ENCODE results near the gene RPS24. TPM values are rescaled to one million over a fixed set of nuclear protein-coding genes. Genes with fewer than 3 reads are reported as not detected.
A peak's percentile ranks its signal among the peaks of the same experiment; 100 is the strongest.
"Not testable (repeated sequence)": the region's sequence is repeated elsewhere in the genome, so short reads cannot be mapped to it uniquely, and the experiment has no call there.

RPS24 gene
- total RNA-seq (2014; rRNA removed; shearing (Covaris generic)), result 2,010 and 2,229 TPM in 2 replicates

DNA sequence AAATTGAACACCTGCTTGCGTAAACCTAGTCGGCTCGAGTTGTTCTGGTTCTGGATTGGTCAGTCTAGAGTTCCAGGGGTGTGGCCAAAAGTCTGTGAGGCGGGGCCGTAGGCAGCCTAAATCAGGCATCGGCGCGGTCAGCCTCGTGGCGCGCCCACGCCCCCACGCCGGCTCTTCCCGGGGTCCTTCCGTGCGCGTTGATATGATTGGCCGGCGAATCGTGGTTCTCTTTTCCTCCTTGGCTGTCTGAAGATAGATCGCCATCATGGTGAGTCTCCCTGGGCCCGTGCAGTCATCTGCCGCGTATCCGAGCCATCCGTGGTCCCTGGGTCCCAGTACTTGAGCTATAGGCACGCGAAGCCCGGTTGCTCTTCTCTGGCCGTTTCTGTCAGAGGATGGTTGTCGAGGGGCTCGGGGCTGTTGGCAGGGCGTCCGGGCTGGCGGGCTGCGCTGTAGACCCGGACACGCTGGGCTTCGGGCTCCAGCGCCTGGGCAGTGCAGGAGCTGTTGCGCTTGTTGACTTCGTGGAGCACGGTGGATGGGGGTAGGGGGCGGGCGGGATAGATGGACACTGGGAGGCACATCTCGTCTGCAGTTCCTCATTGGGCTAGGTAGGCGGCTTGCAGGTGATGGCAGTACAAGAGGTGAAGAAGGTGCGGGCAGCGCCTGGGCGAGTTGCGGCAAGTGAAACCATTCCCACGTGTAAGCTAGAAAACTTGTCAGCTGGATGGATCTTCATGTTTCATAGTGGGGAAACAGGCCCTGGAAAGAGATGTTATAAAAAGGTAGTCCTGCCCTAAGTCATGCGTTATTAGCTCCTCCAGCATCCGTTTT, at the start of gene RPS24:
Gene RPS24 (plus strand): TSS at position 227 of the 834 bp plus-strand sequence. CDS start 39 bp downstream, at position 266.
- DNase-seq (ENCODE audit: low read depth), result peak; percentile 94

DNA sequence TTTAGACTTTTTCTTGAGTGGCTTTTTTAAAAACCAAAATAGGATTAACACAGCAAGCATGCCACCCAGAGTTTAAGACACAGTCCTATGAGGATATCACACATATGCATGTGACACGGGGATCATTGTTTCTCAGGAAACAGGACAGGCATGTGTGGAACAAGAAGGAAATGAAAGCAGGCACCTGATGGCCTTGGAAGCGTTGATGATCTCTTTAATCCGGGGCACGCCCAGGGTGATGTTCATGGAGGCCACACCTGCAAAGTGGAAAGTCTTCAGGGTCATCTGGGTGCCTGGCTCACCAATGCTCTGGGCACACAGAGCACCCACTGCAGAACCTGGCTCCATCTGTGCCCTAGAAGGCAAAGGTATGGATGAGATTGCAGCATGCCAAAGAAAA, 48.7 kb upstream of the RPS24 start:
- no peak for DNase-seq (ENCODE audit: low read depth)

DNA sequence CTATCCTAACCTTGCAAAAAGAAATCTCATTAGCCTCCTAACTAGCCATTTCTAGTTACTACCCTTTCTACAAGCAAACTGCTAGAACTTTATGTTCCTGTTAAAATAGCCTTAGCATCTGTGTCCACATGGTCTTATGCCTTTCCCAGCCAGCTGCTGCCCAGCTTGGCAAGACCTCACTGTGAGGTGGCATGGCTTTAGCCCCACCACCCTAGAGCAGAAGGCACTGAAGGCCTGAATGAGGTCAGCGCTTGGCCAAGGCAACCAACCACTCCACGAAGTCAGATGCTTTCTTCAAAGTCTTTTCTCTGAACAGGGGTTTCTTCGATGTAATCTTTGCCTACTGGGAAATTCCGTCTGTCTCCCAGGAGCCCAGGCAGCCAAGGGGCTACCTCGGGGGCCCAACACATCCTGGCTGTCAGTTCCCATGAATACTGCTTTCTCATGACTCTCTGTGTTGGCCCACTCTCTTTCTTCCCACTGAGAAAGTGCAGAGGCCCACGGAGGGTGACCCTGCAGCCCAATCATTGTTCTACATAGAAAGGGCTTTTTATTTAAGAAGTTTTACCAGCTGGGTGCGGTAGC, 45.9 kb upstream of the RPS24 start:
- no peak for DNase-seq (ENCODE audit: low read depth)

DNA sequence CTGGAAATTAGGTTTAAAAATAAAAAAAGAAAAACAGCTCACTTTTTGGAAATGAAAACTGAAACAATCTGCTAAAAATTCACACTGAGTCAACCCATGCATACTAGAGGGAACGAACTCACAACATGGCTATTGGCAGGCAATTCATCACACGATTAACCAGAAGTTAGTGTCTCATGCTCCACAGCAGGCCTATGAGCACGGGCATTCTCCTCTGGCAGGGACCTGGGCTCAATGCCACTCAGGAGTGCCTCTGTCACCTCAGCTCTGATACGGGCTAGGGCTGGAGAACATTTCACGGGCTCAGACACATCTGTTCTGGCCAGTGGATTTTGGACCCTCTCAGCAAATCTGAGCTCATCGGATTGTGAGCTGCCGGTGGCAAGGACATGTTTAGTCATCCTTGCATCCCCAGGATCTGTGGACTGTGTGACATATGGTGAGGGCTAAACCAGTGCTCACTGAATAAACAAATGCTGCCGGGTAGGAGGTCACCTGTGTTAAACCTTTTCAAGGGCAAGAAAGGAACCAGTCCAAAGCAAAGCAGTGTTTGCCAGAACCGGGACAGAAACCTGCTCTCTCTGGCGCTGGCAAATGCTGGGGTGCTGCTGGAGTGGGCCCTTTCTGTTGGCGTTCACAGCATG, 44.5 kb upstream of the RPS24 start:
- DNase-seq (ENCODE audit: low read depth), result no peak

DNA sequence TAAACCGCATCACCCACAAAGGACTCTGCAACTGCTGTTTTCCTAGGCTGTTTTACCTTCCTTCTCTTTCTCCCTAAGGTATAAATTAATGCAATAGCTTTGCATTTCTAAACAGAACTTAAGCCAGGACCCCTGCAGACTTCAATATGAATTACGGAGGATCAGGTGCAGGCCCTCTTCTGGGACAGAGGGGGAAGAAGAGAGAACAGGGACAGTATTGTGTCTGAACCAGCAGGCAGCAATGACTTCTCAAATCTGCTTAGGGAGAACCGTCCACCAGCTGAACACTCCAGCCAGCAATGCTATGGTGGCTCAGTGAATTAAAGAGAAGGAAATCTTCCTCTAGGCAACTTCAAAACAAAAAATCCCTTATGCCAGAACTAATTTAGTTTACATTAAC, 40.0 kb upstream of the RPS24 start:
- DNase-seq (ENCODE audit: low read depth), result no peak

DNA sequence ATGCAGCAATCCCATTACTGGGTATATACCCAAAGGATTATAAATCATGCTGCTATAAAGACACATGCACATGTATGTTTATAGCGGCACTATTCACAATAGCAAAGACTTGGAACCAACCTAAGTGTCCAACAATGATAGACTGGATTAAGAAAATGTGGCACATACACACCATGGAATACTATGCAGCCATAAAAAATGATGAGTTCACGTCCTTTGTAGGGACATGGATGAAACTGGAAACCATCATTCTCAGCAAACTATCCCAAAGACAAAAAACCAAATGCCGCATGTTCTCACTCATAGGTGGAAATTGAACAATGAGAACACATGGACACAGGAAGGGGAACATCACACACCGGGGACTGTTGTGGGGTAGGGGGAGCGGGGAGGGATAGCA, 34.9 kb upstream of the RPS24 start:
- DNase-seq (ENCODE audit: low read depth), result not testable (repeated sequence)

DNA sequence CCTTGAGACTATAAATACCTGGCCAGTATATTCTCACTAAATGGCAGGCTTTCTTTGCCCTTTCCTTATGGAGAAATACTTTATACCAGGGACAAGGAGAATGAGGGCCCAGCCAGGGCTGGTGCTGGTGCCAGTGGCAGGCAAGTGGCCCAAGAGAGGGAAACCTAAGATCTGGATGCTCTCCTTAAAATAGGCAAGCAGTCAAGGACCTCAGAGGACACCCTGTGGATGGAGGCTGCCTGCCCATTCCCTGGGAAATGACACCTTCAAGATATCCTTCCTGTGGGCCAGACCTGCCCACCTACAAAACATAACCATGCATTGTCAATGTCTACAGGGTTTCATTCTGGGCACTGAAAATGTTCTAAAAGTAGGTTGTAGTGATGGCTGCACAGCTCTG, 33.5 kb upstream of the RPS24 start:
- no peak for DNase-seq (ENCODE audit: low read depth)

DNA sequence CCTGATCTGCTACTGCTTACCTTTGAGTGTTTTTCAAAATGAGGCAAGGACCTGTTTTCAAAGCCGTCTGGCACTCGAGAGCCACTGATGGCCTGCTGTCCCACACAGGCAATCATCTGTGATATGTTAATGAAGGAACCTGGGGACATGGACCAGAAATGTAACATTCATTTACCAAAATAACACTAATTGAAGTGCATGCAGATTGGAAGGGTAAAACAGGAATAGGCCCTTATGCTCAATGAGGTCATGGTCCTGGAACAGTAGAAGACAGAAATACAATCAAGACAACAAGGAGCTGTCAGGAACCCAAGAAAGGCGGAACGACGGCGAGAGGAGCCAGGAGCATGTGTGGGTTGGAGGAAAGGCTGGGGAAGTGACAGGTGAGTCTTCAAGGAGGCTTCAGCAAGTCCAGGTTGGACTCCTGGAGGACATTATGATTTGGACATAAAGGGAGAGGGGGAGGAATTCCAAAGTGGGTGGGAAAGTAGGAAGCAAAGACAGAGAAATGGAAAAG, 32.6 kb upstream of the RPS24 start:
- no peak for DNase-seq (ENCODE audit: low read depth)

DNA sequence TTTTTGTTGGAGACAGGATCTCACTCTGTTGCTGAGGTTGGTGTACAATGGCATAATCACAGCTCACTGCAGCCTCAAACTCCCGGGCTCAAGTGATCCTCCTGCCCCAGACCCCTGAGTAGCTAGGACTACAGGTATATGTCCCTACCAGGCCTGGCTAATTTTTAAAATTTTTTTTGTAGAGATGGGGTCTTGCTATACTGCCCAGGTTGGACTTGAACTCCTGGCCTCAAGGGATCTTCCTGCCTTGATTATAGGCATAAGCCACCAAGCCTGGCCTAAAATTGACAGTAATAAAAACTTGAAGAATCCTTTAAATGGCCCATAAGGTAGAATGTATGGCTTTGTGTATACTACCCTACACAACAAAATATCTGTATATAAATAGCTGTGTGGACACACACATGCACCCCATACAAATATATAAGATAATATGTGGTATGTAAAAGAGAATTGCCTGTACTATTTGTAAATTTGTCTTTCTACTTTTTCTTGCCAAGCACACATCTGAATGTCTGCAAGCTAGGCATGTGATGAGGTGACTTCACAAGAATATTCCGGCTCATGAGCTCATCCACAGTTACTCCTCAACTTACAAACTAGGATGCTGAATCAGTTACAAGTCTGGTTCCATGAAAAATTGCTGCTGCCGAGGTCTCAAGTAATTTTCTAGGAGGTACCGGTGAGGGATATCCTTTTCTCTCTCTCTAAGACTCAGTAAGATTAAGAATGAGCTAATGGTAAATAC, 30.9 kb upstream of the RPS24 start:
- no peak for DNase-seq (ENCODE audit: low read depth)

DNA sequence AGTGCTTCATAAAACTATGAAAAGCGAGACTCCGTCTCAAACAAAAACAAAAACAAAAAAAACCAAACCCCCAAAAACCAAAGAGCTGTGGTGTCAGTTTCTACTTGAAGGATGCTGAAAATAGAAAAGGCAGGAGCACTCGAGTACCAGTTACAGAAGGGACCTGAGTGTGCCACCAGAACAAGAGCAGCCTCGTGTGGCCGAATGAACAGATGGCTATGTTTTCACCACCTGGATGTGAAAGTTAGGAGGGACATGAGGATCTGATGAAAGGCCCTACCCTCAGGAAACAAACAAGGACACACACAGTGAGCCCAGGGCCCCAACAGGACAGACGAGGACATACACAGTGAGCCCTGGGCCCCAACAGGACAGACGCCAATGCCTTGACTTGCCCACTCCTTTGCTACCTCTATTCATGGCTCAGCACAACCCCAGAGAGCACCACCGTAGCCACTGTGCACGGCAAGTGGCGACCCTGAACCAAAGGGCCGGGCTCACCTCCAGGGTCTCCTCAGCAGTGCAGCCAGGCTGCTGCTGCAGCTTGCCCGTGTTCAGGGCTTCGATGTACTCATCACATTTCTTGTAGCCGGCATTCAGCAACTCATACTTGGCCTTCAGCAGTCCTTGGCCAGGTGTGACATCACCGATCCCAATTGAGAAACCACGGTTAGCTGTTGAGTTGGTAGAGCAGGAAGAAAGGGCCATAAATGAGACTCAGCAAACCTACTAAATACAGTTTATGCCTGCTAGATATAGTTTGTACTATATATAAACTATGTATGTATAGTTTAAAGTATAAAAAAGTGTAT, 29.2 kb upstream of the RPS24 start:
- DNase-seq (ENCODE audit: low read depth), result no peak

DNA sequence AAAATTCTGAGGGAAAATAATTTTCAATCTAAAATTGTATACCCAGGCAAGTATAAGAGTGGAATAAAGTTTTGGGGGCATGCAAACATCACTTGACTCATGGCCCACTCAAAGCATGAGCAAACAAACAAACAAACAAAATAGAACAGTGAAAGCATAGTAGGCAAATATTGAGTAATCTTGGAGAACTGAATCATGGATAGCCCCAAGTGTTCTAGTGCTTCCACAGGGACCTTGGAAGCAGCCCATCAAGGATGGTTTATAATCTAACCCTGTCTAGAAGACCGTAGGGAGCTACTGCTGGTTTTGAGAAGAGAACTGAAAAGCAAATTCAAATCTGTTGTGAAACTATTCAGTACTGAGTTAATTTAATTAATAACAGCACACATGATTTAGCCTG, 26.5 kb upstream of the RPS24 start:
- no peak for DNase-seq (ENCODE audit: low read depth)

DNA sequence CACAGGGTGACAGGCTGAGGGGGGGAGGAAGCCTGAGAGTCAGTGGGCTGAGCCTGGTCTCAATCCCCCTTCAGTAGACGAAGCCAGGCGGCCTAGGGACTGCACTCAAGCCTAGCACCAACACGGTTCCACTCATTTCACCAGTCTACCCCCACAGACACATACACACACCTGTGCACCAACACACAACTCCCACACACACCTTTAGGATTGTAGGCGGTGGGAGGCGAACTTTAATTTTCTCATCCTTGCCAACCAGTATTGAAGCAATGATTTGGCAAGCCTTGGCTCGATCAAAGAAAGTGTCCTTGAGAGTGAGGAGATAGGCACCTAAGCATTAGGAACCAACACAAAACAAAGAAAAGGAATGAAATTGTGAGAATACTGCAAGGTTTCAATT, 24.0 kb upstream of the RPS24 start:
- no peak for DNase-seq (ENCODE audit: low read depth)

DNA sequence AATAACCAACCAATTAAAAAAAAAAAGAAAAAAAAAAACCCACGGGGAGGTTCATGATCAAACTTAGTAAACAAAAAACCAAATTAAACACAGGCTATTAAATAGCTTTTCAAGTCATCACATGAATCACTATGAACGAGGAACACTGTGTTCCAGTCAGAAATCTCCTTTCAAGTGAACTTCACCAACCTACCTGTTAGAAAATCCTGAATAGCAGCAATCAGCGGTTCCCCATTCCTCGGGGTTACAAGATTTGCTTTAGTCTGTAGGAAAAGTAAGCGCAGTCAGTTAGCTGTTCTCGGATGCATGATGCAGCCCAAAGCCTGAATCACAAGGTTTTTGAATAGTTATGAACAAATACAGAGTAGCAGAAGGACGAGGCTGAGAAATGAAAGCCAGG, 23.4 kb upstream of the RPS24 start:
- DNase-seq (ENCODE audit: low read depth), result no peak

DNA sequence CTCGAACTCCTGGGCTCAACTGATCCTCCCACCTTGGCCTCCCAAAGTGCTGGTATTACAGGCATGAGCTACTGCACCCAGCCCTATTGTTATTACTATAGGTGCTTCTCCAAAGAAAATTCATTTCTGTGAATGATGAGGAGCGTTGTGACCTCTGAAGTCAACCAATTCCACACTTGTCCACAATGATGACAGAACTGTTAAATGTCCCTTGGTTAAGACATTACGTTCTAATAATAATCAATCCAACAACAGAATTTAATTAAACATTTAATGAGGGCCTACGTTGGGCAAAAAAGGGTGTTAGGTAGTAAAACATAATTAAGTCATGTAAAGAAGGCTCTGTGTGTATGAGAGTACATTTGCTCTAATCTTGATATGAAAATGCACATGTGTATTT, 22.6 kb upstream of the RPS24 start:
- DNase-seq (ENCODE audit: low read depth), result no peak

DNA sequence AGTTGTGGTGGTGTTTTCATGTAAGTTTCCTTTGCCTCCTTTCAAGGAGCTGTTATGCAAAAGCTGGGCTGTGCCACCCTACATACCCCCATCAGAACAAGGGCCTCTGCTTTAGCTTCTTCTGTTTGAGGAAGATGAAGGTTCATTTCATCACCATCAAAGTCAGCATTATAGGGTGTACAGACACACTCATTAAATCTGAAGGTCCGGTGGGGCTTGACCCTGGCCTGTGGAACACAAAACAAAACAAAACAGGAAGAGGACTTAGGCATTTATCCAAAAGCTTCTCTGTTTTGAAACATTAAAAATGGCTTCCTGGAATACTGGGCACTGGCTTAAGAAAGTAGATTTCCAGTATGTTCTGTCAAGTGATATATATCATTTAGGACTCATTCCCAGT, 20.1 kb upstream of the RPS24 start:
- no peak for DNase-seq (ENCODE audit: low read depth)

DNA sequence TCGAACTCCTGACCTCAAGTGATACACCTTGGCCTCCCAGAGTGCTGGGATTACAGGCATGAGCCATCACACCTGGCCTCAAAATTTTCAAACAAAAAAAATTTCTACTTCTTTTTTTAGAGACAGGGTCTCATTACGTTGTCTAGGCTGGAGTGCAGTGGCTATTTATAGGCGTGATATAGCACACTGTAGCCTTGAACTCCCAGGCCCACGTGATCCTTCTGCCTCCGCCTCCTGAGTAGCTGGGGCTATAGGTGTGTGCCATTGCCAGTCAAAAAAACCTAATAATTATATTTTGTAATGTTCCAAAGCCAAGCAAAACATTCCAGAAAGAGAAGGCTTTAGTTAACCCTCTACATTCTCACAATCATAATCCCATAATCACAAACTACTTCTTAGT, 18.1 kb upstream of the RPS24 start:
- no peak for DNase-seq (ENCODE audit: low read depth)

DNA sequence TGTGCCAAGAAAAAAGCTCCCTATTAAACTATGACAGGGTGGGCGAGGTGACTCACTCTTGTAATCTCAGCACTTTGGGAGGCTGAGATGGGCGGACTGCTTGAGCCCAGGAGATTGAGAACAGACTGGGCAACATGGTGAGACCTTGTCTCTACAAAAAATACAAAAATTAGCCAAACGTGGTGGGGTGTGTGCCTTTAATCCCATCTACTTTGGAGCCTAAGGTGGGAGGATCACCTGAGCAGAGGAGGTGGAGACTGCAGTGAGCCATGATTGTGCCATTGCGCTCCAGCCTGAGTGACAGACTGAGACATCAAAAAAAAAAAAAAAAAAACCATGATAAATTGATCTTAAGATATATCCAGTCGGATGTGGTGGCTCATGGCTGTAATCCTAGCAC, 15.8 kb upstream of the RPS24 start:
- no peak for DNase-seq (ENCODE audit: low read depth)

DNA sequence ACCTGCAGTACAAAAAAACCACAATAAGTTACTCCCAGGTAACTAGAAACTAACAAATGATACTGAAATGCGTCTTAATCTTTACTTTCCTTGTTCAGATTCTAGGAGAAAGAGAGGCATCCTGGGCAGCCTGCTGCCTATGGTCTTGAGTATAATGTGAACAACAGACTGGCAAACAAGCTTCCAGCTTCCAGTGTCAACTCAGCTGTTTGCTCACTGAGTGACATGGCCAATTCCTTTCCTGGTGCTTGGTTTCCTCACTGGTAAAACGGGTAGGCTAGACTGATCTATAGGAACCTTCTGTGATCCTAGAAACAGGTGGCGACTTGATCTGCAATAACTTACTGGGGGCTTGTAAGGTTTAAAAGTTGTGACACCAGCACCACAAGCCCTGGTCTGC, 14.4 kb upstream of the RPS24 start:
- DNase-seq (ENCODE audit: low read depth), result no peak

DNA sequence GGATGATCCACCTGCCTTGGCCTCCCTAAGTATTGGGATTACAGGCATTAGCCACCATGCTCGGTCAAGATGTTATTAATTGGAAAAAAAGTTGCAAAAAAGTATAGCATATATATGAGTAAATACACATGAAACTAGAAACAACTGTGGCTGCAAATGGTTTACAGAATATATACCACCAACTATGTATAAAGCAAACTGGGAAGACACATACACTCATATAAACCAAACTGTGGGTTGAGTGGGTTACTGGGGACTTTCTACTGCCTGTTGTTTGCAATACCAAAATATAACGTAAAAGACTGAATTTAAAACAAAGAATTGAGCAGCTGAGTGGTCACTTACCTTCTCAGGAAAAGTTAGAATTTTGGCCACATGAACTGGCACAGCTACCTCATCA, 12.5 kb upstream of the RPS24 start:
- no peak for DNase-seq (ENCODE audit: low read depth)

DNA sequence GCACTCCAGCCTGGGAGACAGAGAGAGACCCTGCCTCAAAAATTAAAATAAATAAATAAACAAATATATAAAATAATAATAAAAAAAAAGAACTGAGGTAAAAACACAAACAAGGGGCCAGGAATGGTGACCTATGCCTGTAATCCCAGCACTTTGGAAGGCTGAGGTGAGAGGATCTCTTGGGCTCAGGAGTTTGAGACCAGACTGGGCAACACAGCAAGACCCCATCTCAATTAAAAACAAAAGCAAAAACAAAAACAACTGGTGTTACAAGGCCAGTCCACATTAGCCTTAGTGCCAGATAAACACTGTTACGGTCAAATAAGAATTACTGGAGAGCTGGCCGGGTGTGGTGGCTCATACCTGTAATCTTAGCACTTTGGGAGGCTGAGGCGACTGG, 9.9 kb upstream of the RPS24 start:
- DNase-seq (ENCODE audit: low read depth), result no peak

DNA sequence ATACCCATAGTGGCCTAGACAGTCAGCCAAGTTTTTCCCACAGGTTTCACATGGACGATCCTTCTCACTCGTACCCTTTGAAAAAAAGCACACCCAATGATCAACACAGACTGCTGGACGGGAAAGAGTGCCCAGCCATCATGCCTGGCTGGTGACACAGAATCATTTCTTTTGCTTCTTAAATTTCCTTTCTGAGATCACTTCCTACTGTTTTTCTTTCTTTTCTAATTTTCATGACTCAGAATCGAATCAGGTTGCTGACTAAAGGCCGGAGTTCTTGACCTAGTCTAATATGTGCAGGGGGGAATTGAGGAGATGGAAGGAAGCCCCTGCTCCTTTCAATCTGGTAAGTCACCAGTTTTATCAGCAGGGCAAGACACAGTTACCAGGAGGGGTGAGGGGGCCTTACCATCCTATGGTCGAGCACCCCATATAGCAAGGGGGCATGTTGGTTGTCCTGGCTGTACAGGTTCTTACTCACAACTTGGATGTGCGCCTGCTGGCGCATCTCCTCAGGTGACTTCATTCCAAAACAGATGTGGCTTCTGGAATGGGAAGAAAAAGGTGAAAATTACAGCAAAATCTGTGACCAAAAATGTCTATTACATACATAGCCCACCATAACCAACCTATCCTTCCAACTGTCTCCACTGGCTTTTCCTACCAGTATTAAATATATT, 7.8 kb upstream of the RPS24 start:
- no peak for DNase-seq (ENCODE audit: low read depth)

All from RPMI7951 (cell line).